ENCODE measurements around the gene MAP1B. TPM values are rescaled to one million over a fixed set of nuclear protein-coding genes. Genes with fewer than 3 reads are reported as not detected.

Gene MAP1B
- total RNA-seq, 1 experiment from 2014 or later = 34.6 TPM

- no peaks in the 10 kb centered on the region for H3K36me3 Mint-ChIP-seq (ENCODE audit: insufficient read depth, unreplicated experiment)
- H3K4me3 Mint-ChIP-seq (ENCODE audit: low read depth, unreplicated experiment) = no peak overlapping the region
- TF ChIP-seq CTCF (IDR thresholded peaks at IDR 0.05; ENCODE audit: unreplicated experiment) = no peak
- DNase-seq = no peak
- peaks cover 4% of the 10 kb centered on the region for H3K4me1 Mint-ChIP-seq (ENCODE audit: low read depth, unreplicated experiment)
- BruUV-seq (replicated peaks) = no TSS peak
- no peak overlapping the region for H3K27ac Mint-ChIP-seq (ENCODE audit: unreplicated experiment)
- no peaks in the 10 kb centered on the region for H3K9me3 Mint-ChIP-seq (ENCODE audit: low read depth, unreplicated experiment)
- no peaks in the 10 kb centered on the region for H3K27me3 Mint-ChIP-seq (ENCODE audit: unreplicated experiment)
- intact Hi-C loops (cut with micrococcal nuclease; ENCODE audit: unreplicated experiment) = no loop called here
- CTCF ChIA-PET = no interaction called here
Observed at GRCh38 chr5:72206160-72206559, 98.9 kb downstream of the MAP1B start.

- H3K9me3 Mint-ChIP-seq (ENCODE audit: low read depth, unreplicated experiment) = no peaks in the 10 kb centered on the region
- no peak overlapping the region for H3K27ac Mint-ChIP-seq (ENCODE audit: unreplicated experiment)
- intact Hi-C loops (cut with micrococcal nuclease; ENCODE audit: unreplicated experiment) = no loop called here
- H3K4me1 Mint-ChIP-seq (ENCODE audit: low read depth, unreplicated experiment) = peaks cover 13% of the 10 kb centered on the region
- H3K27me3 Mint-ChIP-seq (ENCODE audit: unreplicated experiment) = no peaks in the 10 kb centered on the region
- DNase-seq = no peak
- H3K36me3 Mint-ChIP-seq (ENCODE audit: insufficient read depth, unreplicated experiment) = no peaks in the 10 kb centered on the region
- no peak overlapping the region for H3K4me3 Mint-ChIP-seq (ENCODE audit: low read depth, unreplicated experiment)
- no peak for TF ChIP-seq CTCF (IDR thresholded peaks at IDR 0.05; ENCODE audit: unreplicated experiment)
- BruUV-seq (replicated peaks) = no TSS peak
- CTCF ChIA-PET = no interaction called here
Observed at GRCh38 chr5:72206994-72207393, 99.7 kb downstream of the MAP1B start.

- H3K4me1 Mint-ChIP-seq (ENCODE audit: low read depth, unreplicated experiment) = peaks cover 14% of the 10 kb centered on the region
- CTCF ChIA-PET = interaction anchor here (0.7 kb wide), 1 partner anchor 273 kb away, joined by 3 read pairs; no protein-coding TSS in a partner anchor
- no peak for TF ChIP-seq CTCF (IDR thresholded peaks at IDR 0.05; ENCODE audit: unreplicated experiment)
- H3K36me3 Mint-ChIP-seq (ENCODE audit: insufficient read depth, unreplicated experiment) = peaks cover 5% of the 10 kb centered on the region
- H3K27ac Mint-ChIP-seq (ENCODE audit: unreplicated experiment) = no peak overlapping the region
- H3K4me3 Mint-ChIP-seq (ENCODE audit: low read depth, unreplicated experiment) = no peak overlapping the region
- BruUV-seq (replicated peaks) = no TSS peak
- DNase-seq = no peak
- intact Hi-C loops (cut with micrococcal nuclease; ENCODE audit: unreplicated experiment) = no loop called here
- no peaks in the 10 kb centered on the region for H3K9me3 Mint-ChIP-seq (ENCODE audit: low read depth, unreplicated experiment)
- no peaks in the 10 kb centered on the region for H3K27me3 Mint-ChIP-seq (ENCODE audit: unreplicated experiment)
Observed at GRCh38 chr5:72208324-72208926, 101.2 kb downstream of the MAP1B start.

- H3K4me1 Mint-ChIP-seq (ENCODE audit: low read depth, unreplicated experiment) = peaks cover 14% of the 10 kb centered on the region
- H3K27ac Mint-ChIP-seq (ENCODE audit: unreplicated experiment) = no peak overlapping the region
- no peaks in the 10 kb centered on the region for H3K9me3 Mint-ChIP-seq (ENCODE audit: low read depth, unreplicated experiment)
- no TSS peak for BruUV-seq (replicated peaks)
- peaks cover 5% of the 10 kb centered on the region for H3K36me3 Mint-ChIP-seq (ENCODE audit: insufficient read depth, unreplicated experiment)
- H3K4me3 Mint-ChIP-seq (ENCODE audit: low read depth, unreplicated experiment) = no peak overlapping the region
- no peaks in the 10 kb centered on the region for H3K27me3 Mint-ChIP-seq (ENCODE audit: unreplicated experiment)
- no peak for DNase-seq
- CTCF ChIA-PET = no interaction called here
- intact Hi-C loops (cut with micrococcal nuclease; ENCODE audit: unreplicated experiment) = no loop called here
- TF ChIP-seq CTCF (IDR thresholded peaks at IDR 0.05; ENCODE audit: unreplicated experiment) = no peak
Observed at GRCh38 chr5:72209147-72210115, 102.2 kb downstream of the MAP1B start.

All from Calu3 (cell line).